Spleen (tissue), 11 donors: ENCODE results near the gene SSPN. TPM values are rescaled to one million over a fixed set of nuclear protein-coding genes. Genes with fewer than 3 reads are reported as not detected.

Source experiments
- DNase-seq: peaks from one replicate; pipeline ENCODE4 v3.0.0-alpha.2; 2020
- H3K27ac ChIP-seq, 8 donors: fragments of 200-600 bp; sonication (generic) in 7 of 8; 1 replicate in 4 of 8; 2 replicates in 4 of 8; pipeline versions ENCODE4 v1.5.0 to v1.8.0; 2016 to 2021; ENCODE audit warnings: inconsistent platforms in 4 of 8, mild to moderate bottlenecking in 4 of 8, moderate library complexity in 1 of 8
- H3K27me3 ChIP-seq, 7 donors: fragments of 200-600 bp; sonication (generic) in 6 of 7; replicated peaks in 1 of 7; 1 replicate in 4 of 7; 2 replicates in 3 of 7; pipeline versions ENCODE4 v1.5.0 to v1.8.0; 2016 to 2021; ENCODE audit warnings: inconsistent platforms in 3 of 7, mild to moderate bottlenecking in 1 of 7
- H3K36me3 ChIP-seq, 6 donors: fragments of 200-600 bp; sonication (generic) in 5 of 6; 1 replicate in 4 of 6; 2 replicates in 2 of 6; pipeline versions ENCODE4 v1.5.0 to v1.8.0; 2016 to 2021; ENCODE audit warnings: inconsistent platforms in 2 of 6
- H3K4me1 ChIP-seq, 6 donors: fragments of 200-600 bp; sonication (generic) in 5 of 6; 1 replicate in 3 of 6; 2 replicates in 3 of 6; pipeline versions ENCODE4 v1.5.0 to v1.8.0; 2016 to 2021; ENCODE audit warnings: inconsistent platforms in 3 of 6
- H3K4me3 ChIP-seq, 8 donors: fragments of 200-600 bp; sonication (generic) in 7 of 8; 1 replicate in 4 of 8; 2 replicates in 4 of 8; pipeline versions ENCODE4 v1.5.0 to v1.8.0; 2016 to 2021; ENCODE audit warnings: inconsistent platforms in 4 of 8, mild to moderate bottlenecking in 4 of 8, moderate library complexity in 2 of 8
- H3K9me3 ChIP-seq, 8 donors: fragments of 200-600 bp; sonication (generic) in 7 of 8; 1 replicate in 4 of 8; 2 replicates in 4 of 8; pipeline versions ENCODE4 v1.5.0 to v1.8.0; 2016 to 2021; ENCODE audit warnings: inconsistent platforms in 4 of 8
- CTCF ChIP-seq, 11 experiments: fragments of 200-600 bp in 7 of 11; fragments of 450-650 bp in 4 of 11; sonication (generic) in 4 of 11; IDR thresholded peaks in 8 of 11; conservative IDR thresholded peaks in 3 of 11; 1 replicate in 7 of 11; 2 replicates in 4 of 11; pipeline versions ENCODE4 v1.4.0 to v1.8.0; 2016 to 2021; ENCODE audit warnings: antibody characterized with exemption in 11 of 11, inconsistent platforms in 4 of 11, mild to moderate bottlenecking in 1 of 11
- POLR2A ChIP-seq, 3 donors: fragments of 450-650 bp; IDR thresholded peaks; one replicate each; pipeline ENCODE4 v1.5.1; 2017; ENCODE audit warnings: antibody characterized with exemption in 3 of 3, mild to moderate bottlenecking in 1 of 3
- POLR2AphosphoS5 ChIP-seq, 3 donors: sonication (generic); formaldehyde crosslinking; IDR thresholded peaks; one replicate each; pipeline ENCODE4 v1.5.1; 2017; ENCODE audit warnings: antibody characterized with exemption in 3 of 3
- WGBS, 5 donors: extraction: QIAGEN DNeasy Blood & Tissue Kit in 3 of 5; methylation state at CpG; one replicate each; pipeline versions ENCODE4 v1.1.5 to v1.1.7; 2013 to 2018; 5-methylcytosine and 5-hydroxymethylcytosine counted together
- intact Hi-C: fragments of 100-400 bp; cut with DNase I; formaldehyde crosslinking; loops from one replicate; pipeline ENCODE4 v1.15.0; 2023; ENCODE audit warnings: low total_unique reads
- polyA plus RNA-seq, 3 donors: library from polyadenylated mRNA; stranded (reverse); fragments of 200-250 nt; gene quantifications; one replicate each; pipeline ENCODE4 v1.2.1, GENCODE V29; 2013
- total RNA-seq, 7 donors: library from RNA; depleted of rRNA in 3 of 7; stranded (reverse); fragments of >200 nt in 3 of 7; fragmentation: NEBNext Ultra II Directional in 4 of 7; extraction: Animal tissue kit (Norgen Biotek cat#: 25700) in 4 of 7; gene quantifications; one replicate each; pipeline versions ENCODE4 v1.1.0 to v1.2.1, GENCODE V29; 2016 to 2021
- donor health status: healthy with polysubstance abuse.
- donor health status: DM: no; HTN: no; CAD: no; lungs with moderate emphysema.
- donor health status: DM: no; HTN: no; CAD: no.
- donor health status: Bipolar disorder and iron deficiency.
- donor health status: healthy.
- donor health status: DM: no; HTN: no; CAD: no.
- donor health status: DM: yes; HTN: yes; CAD: no.

The SSPN gene
- total and polyA plus RNA-seq, 10 donors: 2.7 to 46.6 (median 10.6) TPM

GRCh38 chr12:26265606-26266005 lies 70.2 kb downstream of the SSPN start:
- Histone ChIP-seq H3K27ac (no peak overlapping the region), H3K4me1 (no peaks in the 10 kb centered on the region), H3K4me3 (no peak overlapping the region), H3K27me3 (no peaks in the 10 kb centered on the region), H3K36me3 (no peaks in the 10 kb centered on the region), H3K9me3 (peaks cover 0 to 8% (median 0%) of the 10 kb centered on the region in 8 donors)
- intact Hi-C loops: no loop called here
- TF ChIP-seq POLR2AphosphoS5 (IDR thresholded peaks at IDR 0.05) (no peak), POLR2A (IDR thresholded peaks at IDR 0.05) (no peak), CTCF (IDR thresholded peaks at IDR 0.05 in 8 of 11, conservative IDR thresholded peaks at IDR 0.05 in 3 of 11) (no peak)
- DNase-seq: no peak

GRCh38 chr12:26266881-26267280 lies 71.5 kb downstream of the SSPN start:
- peaks cover 0 to 8% (median 0%) of the 10 kb centered on the region in 8 donors for H3K9me3 ChIP-seq
- DNase-seq: no peak
- no peaks in the 10 kb centered on the region for H3K27me3 ChIP-seq
- TF ChIP-seq POLR2AphosphoS5 (IDR thresholded peaks at IDR 0.05) (no peak), CTCF (IDR thresholded peaks at IDR 0.05 in 8 of 11, conservative IDR thresholded peaks at IDR 0.05 in 3 of 11) (no peak), POLR2A (IDR thresholded peaks at IDR 0.05) (no peak)
- H3K4me1 ChIP-seq: peaks cover 0 to 8% (median 6%) of the 10 kb centered on the region in 6 donors
- H3K4me3 ChIP-seq: no peak overlapping the region
- H3K27ac ChIP-seq: no peak overlapping the region
- intact Hi-C loops: no loop called here
- H3K36me3 ChIP-seq: no peaks in the 10 kb centered on the region

GRCh38 chr12:26268841-26269561 lies 73.6 kb downstream of the SSPN start:
- H3K9me3 ChIP-seq: peaks cover 0 to 8% (median 0%) of the 10 kb centered on the region in 8 donors
- H3K27me3 ChIP-seq: no peaks in the 10 kb centered on the region
- TF ChIP-seq POLR2A (IDR thresholded peaks at IDR 0.05) (no peak), CTCF (IDR thresholded peaks at IDR 0.05 in 8 of 11, conservative IDR thresholded peaks at IDR 0.05 in 3 of 11) (no peak), POLR2AphosphoS5 (IDR thresholded peaks at IDR 0.05) (no peak)
- intact Hi-C loops: no loop called here
- no peak for DNase-seq
- no peak overlapping the region for H3K4me3 ChIP-seq
- H3K27ac ChIP-seq: no peak overlapping the region
- no peaks in the 10 kb centered on the region for H3K36me3 ChIP-seq
- peaks cover 0 to 22% (median 13%) of the 10 kb centered on the region in 6 donors for H3K4me1 ChIP-seq
- WGBS, 5 donors: 71 to 88% (median 73%) methylated on average over 2 of the region's 2 CpGs

GRCh38 chr12:26269562-26270284 lies 74.3 kb downstream of the SSPN start:
- Histone ChIP-seq H3K9me3 (peaks cover 0 to 3% (median 0%) of the 10 kb centered on the region in 8 donors), H3K27ac (no peak overlapping the region), H3K27me3 (no peaks in the 10 kb centered on the region), H3K4me3 (no peak overlapping the region), H3K36me3 (no peaks in the 10 kb centered on the region), H3K4me1 (peaks cover 6 to 30% (median 20%) of the 10 kb centered on the region in 6 donors)
- DNase-seq: no peak
- intact Hi-C loops: no loop called here
- TF ChIP-seq POLR2AphosphoS5 (IDR thresholded peaks at IDR 0.05): no peak
- TF ChIP-seq POLR2A (IDR thresholded peaks at IDR 0.05): no peak
- TF ChIP-seq CTCF (IDR thresholded peaks at IDR 0.05 in 8 of 11, conservative IDR thresholded peaks at IDR 0.05 in 3 of 11): no peak
- 89 to 93% (median 92%) methylated on average over 8 of the region's 8 CpGs for WGBS, 5 donors
